Activated T-helper 1 cell treated with anti-CD3 and anti-CD28 coated beads, Interleukin-12 subunit alpha, Interleukin-12 subunit beta, Interleukin-2, Interleukin-4 antibody, amounts not matched to agents 30 ng/mL and 10 ng/mL and 1 ng/mL, durations not matched to agents 14 hours and 24 hours and 36 hours (primary cell): ENCODE results near the gene C15orf39. TPM values are rescaled to one million over a fixed set of nuclear protein-coding genes. Genes with fewer than 3 reads are reported as not detected.

ENCODE experiments used
- total RNA-seq: library from RNA; stranded (reverse); gene quantifications from 2 replicates; pipeline ENCODE4 v1.2.3, GENCODE V29; 2022

The C15orf39 gene
- total RNA-seq, 1 donor from 2014 or later = 46.1 TPM

Other genes with a start within 250 kb of the C15orf39 start
- gene RPP25, start 245.1 kb upstream of the C15orf39 start, total RNA-seq = 13.3 and 15.3 TPM in 2 replicates
- 2.0 and 3.5 TPM in 2 replicates for gene SCAMP5, start 206.3 kb upstream of the C15orf39 start, total RNA-seq
- 25.0 and 27.1 TPM in 2 replicates for gene PPCDC, start 178.3 kb upstream of the C15orf39 start, total RNA-seq
- gene GOLGA6C, start 56.5 kb downstream of the C15orf39 start, total RNA-seq = not detected in 2 replicates
- not detected in 2 replicates for gene GOLGA6D, start 81.0 kb downstream of the C15orf39 start, total RNA-seq
- 79.8 and 79.9 TPM in 2 replicates for gene COMMD4, start 134.2 kb downstream of the C15orf39 start, total RNA-seq
- 4.7 and 5.3 TPM in 2 replicates for gene NEIL1, start 145.2 kb downstream of the C15orf39 start, total RNA-seq
- gene MAN2C1, start 166.7 kb downstream of the C15orf39 start, total RNA-seq = 250 and 254 TPM in 2 replicates
- gene SIN3A, start 249.8 kb downstream of the C15orf39 start, total RNA-seq = 97.5 and 106 TPM in 2 replicates